ENCODE results near the gene LAS1L.

The LAS1L gene

GRCh38 chrX:65517923-65518322, 16.7 kb downstream of the LAS1L start:
- no peak for TF ChIP-seq CTCF (IDR thresholded peaks at IDR 0.05; ENCODE audit: borderline replicate concordance, control extremely low read depth, extremely low read depth, insufficient read depth, missing control alignments)
- DNase-seq (ENCODE audit: low spot score), result no peak
- in situ Hi-C loops (cut with MboI; ENCODE audit: low sequenced_read_pairs, unreplicated experiment), result no loop called here

- in situ Hi-C loops (cut with MboI; ENCODE audit: low sequenced_read_pairs, unreplicated experiment), result no loop called here
- no peak for TF ChIP-seq CTCF (IDR thresholded peaks at IDR 0.05; ENCODE audit: borderline replicate concordance, control extremely low read depth, extremely low read depth, insufficient read depth, missing control alignments)
- DNase-seq (ENCODE audit: low spot score), result no peak
Measured at GRCh38 chrX:65516756-65517155, 17.8 kb downstream of the LAS1L start.

GRCh38 chrX:65513610-65514009, 21.0 kb downstream of the LAS1L start:
- no peak for DNase-seq (ENCODE audit: low spot score)

GRCh38 chrX:65509400-65509799, 25.2 kb downstream of the LAS1L start:
- in situ Hi-C loops (cut with MboI; ENCODE audit: low sequenced_read_pairs, unreplicated experiment), result no loop called here

More at GRCh38 chrX:65513610-65514009, 21.0 kb downstream of the LAS1L start:
- no peak for TF ChIP-seq CTCF (IDR thresholded peaks at IDR 0.05; ENCODE audit: borderline replicate concordance, control extremely low read depth, extremely low read depth, insufficient read depth, missing control alignments)
- in situ Hi-C loops (cut with MboI; ENCODE audit: low sequenced_read_pairs, unreplicated experiment), result no loop called here

GRCh38 chrX:65508851-65509250, 25.7 kb downstream of the LAS1L start:
- no peak for TF ChIP-seq CTCF (IDR thresholded peaks at IDR 0.05; ENCODE audit: borderline replicate concordance, control extremely low read depth, extremely low read depth, insufficient read depth, missing control alignments)
- no peak for DNase-seq (ENCODE audit: low spot score)
- in situ Hi-C loops (cut with MboI; ENCODE audit: low sequenced_read_pairs, unreplicated experiment), result no loop called here

More at GRCh38 chrX:65509400-65509799, 25.2 kb downstream of the LAS1L start:
- DNase-seq (ENCODE audit: low spot score), result no peak
- TF ChIP-seq CTCF (IDR thresholded peaks at IDR 0.05; ENCODE audit: borderline replicate concordance, control extremely low read depth, extremely low read depth, insufficient read depth, missing control alignments), result no peak

GRCh38 chrX:65502618-65503017, 32.0 kb downstream of the LAS1L start:
- TF ChIP-seq CTCF (IDR thresholded peaks at IDR 0.05; ENCODE audit: borderline replicate concordance, control extremely low read depth, extremely low read depth, insufficient read depth, missing control alignments), result no peak
- in situ Hi-C loops (cut with MboI; ENCODE audit: low sequenced_read_pairs, unreplicated experiment), result no loop called here

GRCh38 chrX:65493431-65493830, 41.2 kb downstream of the LAS1L start:
- no peak for DNase-seq (ENCODE audit: low spot score)
- no peak for TF ChIP-seq CTCF (IDR thresholded peaks at IDR 0.05; ENCODE audit: borderline replicate concordance, control extremely low read depth, extremely low read depth, insufficient read depth, missing control alignments)
- in situ Hi-C loops (cut with MboI; ENCODE audit: low sequenced_read_pairs, unreplicated experiment), result no loop called here

More at GRCh38 chrX:65502618-65503017, 32.0 kb downstream of the LAS1L start:
- no peak for DNase-seq (ENCODE audit: low spot score)

Measured in GM13976 (cell line).